Stimulated activated CD4-positive, alpha-beta T cell treated with anti-CD3 and anti-CD28 coated beads, TNF-alpha, amount 100 ng/mL, for 1 hour (primary cell): ENCODE measurements around the gene STAT6.
"Not testable (repeated sequence)": the region's sequence is repeated elsewhere in the genome, so short reads cannot be mapped to it uniquely, and the experiment has no call there.

ENCODE experiments used
- DNase-seq, 3 donors: peaks; one replicate each; pipeline ENCODE4 v3.0.0-alpha.2; 2020; ENCODE audit warnings: low read depth in 3 of 3, low spot score in 1 of 3

Gene STAT6

DNA sequence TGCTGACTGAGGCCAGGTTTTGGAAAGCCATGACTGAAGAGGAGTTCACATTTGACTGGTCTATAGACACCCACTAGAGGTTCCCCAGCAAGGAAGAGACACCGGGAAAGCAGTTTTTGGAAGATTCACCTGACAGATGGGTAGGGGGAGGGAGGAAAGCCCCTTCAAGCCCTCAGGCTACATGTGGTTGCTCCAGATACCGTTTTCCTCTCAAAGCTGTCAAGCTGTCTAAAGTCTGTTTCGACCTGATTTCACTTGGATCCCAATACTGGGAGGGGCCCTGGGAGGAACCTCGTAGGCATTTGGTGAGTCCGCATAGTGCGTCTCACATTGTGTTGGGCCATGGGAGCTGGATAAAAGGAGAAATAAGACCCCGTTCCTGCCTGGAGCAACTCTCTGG is 15.4 kb upstream of the STAT6 start:
- DNase-seq = no peak

DNA sequence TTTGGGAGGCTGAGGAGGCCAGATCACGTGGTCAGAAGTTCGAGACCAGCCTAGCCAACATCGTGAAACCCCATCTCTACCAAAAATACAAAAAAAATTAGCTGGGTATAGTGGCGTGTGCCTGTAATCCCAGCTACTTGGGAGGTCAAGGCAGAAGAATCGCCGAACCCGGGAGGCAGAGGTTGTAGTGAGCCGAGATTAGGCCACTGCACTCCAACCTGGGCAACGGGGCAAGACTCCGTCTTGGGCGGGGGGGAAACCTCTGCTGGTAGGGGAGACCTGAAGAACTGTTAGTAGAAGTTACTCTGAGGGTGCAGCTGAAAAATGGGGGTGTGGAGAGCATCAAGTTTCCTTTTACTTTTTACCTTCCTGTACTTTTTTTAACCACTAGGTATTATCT is 14.9 kb upstream of the STAT6 start:
- no peak for DNase-seq

DNA sequence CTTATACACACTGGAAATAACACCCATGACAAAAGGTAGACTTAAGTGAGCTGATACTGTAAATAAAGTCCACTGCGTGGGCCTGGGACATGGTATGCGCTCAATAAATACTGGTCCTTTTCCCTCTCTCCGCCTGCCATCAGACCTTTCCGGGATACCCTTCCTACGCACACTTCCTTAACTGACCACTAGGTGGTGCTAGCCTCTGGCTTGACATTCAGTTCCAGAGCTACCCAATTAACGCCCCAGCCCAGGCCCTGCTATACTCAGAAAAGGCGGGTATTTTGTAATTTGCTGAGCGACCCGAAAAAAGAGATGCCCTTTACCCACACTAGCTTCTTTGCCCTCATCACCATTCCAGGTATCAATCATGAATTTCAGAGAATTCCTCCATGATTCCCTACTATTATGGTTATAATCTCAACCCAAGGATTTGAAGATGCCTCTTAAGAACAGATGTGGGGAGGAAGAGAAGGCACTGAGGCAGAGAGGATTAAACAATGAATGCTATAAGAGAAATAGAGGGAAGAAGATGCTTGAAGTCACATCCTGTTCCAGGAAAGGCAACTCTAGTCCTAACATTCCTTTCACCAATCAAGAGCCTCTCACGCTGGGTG is 13.2 kb upstream of the STAT6 start:
- DNase-seq = peak; percentile 38 to 58 (median 46)

DNA sequence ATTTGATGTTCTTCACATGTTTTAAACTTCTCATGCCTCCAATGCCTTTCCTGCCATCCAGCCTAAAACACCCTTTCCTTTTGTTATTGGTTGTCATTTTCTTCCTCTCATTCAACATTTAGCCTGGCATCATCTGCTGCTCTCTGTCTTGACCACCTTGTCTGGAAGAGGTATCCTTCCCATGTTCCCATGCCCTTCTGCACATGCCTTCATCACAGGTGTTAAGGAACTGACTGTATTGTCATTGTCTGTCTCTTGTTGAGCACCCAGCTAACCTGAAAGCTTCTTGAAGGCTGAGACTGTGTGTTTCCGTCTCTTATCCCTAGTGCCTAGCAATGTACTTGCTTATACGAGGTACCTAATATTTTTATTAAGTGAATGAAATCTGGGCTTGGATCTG is 12.7 kb upstream of the STAT6 start:
- DNase-seq = no peak

DNA sequence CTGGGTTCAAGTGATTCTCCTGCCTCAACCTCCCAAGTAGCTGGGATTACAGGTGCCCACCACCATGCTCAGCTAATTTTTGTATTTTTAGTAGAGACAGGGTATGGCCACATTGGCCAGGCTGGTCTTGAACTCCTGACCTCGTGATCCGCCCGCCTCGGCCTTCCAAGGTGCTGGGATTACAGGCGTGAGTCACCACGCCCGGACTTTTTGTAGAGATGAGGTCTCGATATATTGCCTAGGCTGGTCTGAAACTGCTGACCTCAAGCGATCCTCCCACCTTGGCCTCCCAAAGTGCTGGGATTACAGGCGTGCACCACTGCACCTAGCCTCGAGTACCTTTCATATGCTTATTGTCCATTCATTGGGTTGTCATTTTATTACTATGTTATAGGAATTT is 9.6 kb upstream of the STAT6 start:
- not testable (repeated sequence) for DNase-seq

DNA sequence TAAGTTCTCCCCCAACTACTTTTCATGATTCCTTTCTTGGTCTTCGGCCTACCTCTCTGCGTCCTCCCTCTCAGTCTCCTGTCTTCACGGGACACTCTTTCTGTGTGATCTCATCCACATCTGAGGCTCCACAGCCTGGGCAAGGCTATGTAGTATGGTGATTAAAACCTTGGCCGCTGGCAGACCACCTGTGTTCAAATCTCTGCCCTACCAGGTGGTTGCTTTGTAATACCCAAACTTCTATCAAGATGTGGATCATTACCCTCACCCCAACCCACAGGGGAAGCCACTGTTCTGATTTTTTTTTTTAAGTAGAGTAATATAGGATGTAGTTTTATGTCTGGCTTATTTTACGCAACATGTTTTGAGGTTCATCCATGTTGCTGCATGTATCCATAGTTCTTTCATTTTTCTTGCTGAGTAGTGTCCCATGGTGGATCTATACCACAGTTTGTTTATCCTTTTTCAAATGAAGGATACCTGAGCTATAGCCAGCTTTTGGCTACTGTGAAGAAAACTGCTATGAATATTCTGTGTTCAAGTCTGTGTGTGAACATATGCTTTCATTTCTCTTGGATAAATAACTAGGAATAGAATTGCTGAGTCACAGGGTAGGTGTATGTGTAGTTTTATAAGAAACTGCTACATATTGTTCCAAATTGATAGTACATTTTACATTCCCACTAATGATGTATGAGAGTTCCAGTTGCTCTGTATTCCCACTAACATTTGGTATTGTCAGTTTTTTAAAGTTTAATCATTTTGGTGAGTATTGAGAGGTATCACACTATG is 8.3 kb upstream of the STAT6 start:
- no peak for DNase-seq

DNA sequence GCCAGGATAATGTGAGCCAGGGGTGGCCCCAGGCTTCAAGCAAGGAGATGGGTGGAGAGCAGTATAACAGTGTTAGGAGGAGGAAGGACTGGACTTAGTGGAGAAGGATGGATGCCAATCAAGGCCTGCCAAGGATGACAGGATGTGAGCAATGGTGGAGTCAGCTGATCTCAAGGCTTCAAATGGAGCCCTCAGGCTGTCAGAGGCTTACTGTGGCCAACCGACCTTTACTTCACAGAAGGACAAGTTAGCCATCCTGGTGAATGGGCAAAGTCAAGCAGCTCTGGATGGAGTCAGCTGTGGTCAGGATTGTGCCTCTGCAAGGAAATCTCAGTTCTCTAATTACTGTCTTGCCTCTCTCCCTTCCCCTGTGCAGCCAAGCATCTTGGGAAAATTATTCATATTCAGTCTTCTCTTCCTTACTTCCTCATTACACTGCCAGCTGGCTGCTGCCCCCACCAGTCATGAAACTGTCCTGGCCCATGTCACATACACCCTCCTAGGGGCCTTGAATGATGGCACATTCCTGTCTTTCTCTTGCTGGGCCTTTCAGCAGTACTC is 7.6 kb upstream of the STAT6 start:
- DNase-seq = no peak

DNA sequence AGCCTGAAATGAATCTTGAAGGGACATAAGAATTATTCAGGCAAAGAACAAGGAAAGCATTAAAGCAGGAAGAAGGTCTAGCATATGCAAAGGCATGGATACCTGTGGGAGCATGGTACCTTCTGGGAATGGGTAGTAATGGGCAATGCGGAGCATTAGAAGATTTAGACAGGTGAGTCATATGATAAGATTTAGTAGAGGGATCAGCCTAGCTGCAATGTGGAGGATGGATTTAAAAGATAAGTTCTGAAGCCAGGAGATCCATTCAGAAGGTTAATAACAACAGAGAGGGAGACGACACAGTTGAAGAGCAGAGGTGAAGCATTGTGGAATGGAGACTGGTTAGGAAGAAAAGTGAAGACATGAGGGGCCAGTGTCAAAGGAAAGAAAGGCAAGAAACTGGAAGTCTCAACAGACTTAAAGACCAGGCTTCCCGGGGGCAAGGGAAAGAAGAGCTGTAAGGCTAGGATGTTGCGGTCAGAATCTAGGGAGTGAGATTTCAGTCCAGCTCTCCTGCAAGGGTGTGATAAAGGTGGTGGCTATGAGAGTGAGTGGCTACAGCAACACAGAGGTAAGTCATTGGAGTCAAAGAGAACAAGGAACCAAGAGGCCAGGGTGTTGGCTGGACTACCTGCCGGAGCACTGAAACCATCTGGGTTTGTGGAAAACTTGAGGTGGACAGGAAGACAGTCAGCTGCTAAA is 5.6 kb upstream of the STAT6 start:
- DNase-seq = no peak

DNA sequence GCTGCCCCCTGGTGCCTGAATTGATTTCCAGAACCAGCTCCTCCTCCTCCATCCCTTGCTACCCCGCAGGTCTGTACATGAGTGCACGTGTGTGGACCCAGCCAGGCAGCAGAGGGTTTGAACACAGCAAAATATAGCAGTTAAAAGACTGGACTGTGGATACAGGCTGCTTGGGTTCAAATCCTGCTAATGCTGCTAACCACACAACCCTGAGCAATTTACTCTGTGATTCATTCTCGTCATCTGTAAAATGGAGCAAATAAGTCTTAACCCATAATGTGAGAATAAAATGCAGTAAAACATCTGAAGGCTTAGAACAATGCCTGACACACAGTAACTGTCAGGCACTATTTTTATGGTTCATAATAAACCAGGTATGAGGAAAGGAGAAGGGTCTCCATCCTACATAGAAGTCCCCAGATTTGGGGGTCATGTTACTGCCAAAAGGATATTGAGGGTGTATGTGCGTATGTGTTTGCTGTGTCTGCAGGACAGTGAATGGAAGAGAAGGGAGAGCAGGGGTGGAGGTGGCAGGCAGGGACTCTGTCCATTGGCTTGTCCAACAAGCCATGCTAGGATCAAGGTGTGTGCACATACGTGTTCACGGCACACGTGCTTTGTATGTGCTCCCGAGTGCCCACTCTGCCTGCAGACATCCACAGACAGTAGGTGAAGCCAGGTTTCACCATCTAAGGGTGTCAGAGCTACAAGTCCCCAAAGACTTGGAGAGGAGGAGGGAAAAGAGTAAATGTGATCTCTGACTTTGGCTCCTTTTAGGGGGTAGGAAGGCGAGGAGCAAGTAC is 1.5 kb upstream of the STAT6 start:
- DNase-seq = no peak

DNA sequence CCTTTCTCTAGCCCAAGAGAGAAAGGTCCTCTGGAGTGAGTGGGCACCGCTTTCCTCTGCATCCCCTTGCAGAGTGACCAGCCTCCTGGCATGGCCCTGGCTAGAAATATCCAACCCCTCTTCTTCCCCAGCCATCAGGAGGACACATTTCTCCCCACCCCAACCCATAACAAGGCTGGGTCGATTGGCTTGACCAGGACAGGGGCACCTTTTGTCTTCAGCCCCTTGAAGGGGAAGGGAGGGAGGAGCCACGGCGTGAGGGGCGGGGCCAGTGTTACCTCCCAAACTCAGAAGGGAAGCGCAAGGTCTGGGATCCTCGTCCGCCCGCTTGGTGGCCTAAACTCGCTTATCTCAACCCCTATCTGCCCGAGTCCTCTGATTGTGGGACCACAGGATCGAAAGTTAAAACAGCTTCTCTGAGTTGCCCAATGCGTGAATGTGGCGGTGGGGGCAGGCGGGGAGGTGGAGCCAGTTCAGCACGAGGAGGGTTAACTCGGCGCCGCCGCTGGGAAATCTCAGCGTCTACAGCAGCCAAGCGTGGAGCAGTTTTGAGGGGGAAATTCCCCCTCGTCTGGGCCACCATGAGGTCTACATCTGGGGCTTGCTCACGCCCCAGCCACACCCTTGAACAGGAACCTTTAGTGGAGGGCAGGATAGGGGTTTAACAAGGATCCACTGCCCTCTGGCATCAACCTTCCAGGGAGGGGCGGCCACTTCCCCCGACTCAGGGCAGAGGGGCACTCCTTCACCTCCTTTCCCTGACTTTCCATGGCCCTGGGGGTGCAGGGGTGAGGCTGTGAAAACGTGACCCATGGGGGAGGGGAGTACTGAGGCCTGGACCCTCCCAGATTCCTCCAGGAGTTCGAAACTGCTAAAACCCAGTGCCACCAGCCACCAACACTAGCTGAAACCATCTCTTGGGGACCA is 795 bp downstream of the STAT6 start:
- peak; percentile 45 to 60 (median 53) for DNase-seq

DNA sequence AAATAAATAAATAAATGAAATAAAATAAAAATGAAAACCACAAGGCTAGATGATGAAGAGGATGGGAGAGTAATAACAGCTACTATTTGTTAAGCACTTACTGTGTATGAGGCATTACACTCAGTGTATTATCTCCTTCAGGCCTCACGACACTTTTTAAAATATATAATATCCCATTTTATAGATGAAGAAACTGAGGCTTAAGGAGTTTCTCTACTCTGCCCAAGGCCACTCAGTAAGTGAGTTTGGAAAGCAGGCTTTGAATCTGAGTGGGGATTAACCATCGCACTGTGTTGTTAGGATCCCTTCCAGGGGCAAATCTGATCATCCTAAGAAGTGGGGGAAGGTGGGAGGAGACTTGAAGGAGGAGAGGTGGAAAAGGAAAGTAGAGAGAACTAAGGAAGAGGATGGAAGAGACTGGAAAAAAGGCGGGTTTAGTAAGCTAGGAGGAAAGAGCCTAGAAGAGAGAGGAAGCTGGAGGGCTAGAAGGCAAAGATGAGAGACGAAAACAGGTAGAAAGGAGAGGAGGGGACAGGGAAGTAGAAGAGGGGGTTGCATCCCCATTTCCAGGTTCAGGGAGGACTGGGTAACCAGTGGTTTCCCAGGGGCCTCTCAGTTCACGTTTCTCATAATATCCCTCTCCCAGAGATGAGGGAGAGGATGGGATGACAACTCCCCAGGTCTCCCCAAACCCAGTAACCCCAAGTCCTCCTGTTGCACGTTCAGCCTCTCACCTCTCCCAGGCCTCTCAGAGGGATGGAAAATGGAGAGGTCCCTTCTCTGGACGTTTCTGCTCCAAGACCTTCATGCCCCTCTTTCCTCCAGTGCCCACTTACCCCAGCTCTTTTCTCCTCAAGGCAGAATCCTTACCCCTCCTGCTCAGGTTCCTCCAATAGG is 1.7 kb downstream of the STAT6 start:
- DNase-seq = no peak

DNA sequence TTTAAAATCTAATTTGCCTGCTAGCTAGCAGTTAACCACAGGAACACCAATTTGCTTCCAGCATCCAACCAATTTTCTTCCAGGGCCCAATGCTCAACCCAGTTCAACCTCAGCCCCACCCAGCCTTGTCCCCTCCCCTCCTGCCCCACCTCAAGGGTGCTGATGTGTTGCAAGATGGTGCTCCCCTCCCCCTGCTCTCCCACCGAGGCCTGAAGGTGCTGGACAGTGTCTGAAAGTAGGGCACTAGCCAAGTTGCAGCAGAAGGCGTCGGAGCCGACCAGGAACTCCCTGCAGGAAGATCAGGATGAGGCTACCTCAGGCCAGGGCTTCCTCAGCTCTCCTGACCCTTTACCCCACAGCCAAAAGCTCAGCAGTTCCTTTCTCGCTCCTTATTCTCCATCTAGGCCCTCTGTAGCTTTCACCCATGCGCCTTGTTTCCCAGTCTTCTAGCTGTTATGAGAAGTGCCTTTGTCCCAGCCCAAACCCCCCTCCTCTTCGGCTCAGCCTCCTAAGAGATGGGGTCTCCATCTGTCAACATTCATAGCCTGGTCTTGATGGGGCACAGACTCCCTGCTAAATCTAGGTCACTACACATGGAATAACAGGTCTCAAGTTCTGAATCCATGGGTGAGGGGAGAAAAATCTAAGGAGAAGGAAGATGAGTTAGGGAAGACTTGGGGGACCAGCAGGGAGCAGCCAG is 3.6 kb downstream of the STAT6 start:
- no peak for DNase-seq

DNA sequence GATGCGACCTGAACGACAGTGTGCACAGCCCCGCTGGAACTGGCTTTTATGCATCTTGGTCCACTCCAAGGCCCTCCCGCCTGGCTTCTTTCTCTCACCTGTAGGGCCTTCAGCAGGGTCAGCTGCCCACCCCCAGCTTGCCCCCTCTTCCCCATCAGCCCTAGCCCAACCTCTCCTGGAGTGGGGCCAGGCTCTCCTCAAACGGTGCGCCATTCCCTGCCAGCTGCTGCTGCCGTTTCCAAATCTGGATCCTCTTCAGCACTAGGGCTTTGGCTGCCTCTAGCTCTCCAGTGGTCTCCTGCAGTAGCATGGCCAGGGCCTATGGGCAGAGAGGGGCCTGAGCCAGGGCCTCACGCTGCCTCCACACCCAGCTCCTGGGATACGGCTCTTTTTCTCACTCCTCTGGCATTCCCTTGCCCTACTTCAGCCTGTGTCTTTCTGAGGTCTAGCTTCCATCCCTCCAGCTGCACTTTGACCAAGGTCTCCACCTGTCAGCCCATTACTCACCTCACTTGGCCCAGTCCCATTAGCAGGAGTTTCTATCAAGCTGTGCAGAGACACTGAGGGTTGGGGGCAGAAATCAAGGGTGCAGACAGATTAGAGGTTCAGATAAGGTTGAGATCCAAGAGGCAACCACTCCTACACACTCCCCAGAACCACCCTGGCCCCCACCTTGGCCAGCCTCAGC is 5.0 kb downstream of the STAT6 start:
- DNase-seq = no peak

DNA sequence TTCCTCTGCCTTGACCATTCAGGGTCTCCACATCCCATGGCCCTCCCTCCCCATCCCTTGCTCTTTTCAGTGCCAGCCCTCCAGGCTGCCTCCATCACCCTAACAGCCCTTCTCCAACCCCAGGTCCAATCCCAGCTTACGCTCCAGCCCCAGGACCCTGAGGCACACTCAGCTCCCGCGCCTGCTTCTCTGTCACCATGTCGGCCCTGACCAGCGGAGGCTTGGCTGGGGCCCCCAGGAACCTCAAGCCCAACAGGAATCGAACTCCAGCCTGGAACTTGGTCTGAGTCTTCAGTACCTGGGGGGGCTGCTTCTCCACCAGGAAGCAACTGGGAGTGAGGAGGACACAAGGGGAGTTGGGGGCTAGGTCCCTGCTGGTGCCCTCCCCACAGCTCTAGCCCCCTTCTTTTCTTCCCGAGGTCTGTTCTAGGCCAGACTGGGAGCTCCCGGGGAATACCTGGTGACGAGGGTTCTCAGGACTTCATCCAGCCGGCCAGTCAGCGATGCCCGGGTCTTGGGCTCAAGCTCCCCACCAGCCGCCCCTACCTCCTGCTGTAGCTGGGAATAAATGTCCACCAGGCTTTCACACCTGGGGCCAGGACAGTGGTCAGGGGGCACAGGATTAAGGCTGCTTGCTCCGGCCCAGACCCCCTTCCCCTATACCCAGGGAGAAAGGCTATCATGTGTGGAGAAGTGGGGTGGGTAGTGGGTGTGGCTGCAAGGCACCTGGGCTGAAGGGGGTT is 6.0 kb downstream of the STAT6 start:
- no peak for DNase-seq

DNA sequence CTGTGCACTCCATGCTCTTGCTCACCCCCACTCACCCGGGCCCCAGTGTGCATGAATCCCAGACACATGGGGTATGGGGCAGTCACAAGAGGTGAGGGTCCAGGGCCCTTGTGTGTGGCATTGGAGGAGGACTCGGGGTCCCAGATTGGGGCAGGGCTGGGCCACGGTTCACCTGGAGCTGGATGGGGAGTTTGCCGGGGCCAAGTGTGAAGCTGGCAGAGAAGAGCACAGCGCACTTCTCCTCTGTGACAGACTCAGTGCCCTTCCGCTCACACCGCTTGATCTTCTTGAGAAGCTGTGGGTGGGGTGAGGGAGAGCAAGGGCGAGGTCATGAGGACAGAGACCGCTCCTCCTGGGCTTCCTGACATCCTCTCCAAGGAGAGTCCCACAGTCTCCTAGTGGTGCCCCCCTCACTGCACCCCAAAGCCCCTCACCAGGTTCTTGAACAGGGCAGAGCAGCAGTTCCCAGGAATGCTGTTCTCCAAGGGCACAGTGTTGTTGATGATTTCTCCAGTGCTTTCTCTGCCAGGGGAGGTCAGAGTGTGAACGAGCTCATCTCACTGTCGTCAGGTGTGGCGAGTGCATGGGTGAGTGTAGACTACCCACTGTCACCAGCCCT is 6.8 kb downstream of the STAT6 start:
- no peak for DNase-seq

DNA sequence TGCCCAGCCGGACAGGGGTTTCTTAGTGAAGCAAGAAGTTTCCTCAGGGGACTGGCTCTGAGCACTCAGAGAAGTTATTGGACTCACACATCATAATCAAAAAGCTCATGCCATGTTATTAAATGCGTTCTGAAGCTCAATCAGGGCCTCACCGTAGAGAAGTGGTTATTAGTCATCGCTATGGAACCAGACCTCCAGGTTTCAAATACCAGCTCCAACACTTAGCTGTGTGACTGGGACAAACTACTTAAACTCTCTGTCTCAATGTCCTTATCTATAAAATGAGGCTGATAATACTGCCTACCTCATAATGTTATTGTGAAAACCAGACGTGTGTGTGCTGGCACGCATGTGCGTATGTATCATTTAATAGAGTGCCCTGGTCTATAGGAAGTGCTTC is 7.3 kb downstream of the STAT6 start:
- DNase-seq = no peak
